ENCODE data around the gene CD68.
"Not testable (repeated sequence)": the region's sequence is repeated elsewhere in the genome, so short reads cannot be mapped to it uniquely, and the experiment has no call there.

CD68 gene

DNA sequence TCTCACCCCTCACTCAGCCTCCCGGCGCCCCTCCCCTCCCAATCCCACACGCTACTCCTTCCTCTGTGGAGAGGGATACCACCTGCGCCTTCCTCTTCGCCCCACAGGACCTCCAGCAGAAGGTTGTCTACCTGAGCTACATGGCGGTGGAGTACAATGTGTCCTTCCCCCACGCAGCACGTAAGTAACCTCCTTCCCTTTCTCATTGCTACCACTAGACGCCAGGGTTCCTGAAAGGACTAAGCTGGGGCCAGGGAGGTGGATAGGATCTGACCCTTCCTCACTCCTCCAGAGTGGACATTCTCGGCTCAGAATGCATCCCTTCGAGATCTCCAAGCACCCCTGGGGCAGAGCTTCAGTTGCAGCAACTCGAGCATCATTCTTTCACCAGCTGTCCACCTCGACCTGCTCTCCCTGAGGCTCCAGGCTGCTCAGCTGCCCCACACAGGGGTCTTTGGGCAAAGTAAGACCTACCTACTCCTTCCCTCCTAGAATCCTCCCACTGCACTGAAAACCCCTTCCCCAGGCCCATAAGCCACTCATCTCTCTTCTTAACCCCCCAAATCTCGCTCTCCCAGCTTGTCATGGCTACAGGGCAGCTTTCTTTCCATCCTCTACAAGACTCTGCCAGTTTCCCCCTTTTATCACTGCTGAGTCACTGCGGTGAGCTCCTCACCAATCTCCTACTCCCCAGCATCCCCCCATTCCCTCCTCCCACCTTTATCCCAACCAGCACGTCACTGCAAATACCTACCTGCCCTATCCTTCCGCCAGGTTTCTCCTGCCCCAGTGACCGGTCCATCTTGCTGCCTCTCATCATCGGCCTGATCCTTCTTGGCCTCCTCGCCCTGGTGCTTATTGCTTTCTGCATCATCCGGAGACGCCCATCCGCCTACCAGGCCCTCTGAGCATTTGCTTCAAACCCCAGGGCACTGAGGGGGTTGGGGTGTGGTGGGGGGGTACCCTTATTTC, 1.5 kb downstream of the CD68 start:
- no peak for DNase-seq

DNA sequence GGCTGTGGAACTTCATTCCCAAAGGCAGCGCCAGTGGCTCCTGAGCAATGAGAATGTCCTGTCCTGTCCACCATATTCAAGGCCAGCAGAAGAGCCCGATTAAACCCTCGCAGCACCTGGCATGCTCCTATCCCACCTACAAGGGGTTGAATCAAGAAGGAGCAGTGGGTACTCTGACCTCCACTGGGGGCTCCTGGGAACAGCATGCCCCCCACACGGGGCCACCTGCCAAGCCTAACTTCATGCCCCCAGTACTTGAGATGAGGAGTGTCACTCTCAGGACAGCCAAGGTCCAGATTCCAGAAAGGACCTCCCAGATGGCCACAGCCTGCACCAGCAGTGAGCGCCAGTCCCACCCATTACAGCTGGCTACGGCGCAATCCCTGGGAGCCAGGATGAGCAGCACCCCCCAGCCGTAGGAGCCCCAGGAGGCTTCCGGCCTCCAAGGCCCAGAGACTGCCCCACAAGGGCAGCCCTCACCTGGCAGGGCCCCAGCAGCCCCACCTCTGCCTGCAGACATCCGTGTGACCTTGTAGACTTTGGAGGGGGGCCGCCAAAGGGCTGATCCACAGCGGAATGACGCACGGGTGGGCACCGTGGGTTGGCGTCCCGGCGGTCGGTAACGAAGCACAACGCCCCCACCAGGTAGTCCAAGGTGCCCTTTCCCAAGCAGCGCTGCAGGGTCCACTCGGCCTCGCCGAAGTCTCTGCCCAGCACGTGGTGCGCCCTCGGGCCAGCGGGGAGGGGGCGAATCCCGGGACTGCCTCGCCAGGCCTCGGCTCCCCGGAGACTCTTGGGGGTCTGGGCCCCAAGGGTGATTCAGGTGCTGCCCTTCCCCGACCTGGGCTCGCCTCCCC, 3.2 kb downstream of the CD68 start:
- no peak for DNase-seq

GRCh38 chr17:7583253-7584109, 4.0 kb downstream of the CD68 start, which contains the start of gene MPDU1:
Gene MPDU1, plus strand, starts transcription at chr17:7583852. Its CDS starts 11 bp downstream, at chr17:7583863.
- DNase-seq = peak; percentile 71

DNA sequence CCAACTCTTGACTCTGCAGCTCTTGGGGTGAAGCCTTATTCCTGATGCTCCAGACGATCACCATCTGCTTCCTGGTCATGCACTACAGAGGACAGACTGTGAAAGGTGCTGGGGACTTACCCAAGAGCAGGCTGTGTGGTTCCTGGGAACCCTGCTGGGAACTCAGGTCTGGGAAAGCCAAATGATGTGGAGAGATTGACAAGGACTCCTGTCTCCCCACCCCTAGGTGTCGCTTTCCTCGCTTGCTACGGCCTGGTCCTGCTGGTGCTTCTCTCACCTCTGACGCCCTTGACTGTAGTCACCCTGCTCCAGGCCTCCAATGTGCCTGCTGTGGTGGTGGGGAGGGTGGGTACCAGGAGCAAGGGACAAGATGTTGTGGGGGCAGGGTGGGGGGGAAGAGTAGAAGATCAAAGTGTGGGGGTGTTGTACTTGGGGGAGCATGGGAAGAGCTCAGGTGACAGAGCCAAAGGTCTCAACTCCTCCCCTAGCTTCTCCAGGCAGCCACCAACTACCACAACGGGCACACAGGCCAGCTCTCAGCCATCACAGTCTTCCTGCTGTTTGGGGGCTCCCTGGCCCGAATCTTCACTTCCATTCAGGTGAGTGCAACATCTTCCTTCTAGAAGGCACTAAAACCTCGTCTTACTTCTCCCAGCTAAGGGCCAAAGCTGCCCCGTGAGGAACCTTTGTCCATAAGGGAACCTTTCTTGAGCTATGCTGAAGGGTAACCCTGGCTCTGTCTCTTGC, 7.4 kb downstream of the CD68 start:
- no peak for DNase-seq

DNA sequence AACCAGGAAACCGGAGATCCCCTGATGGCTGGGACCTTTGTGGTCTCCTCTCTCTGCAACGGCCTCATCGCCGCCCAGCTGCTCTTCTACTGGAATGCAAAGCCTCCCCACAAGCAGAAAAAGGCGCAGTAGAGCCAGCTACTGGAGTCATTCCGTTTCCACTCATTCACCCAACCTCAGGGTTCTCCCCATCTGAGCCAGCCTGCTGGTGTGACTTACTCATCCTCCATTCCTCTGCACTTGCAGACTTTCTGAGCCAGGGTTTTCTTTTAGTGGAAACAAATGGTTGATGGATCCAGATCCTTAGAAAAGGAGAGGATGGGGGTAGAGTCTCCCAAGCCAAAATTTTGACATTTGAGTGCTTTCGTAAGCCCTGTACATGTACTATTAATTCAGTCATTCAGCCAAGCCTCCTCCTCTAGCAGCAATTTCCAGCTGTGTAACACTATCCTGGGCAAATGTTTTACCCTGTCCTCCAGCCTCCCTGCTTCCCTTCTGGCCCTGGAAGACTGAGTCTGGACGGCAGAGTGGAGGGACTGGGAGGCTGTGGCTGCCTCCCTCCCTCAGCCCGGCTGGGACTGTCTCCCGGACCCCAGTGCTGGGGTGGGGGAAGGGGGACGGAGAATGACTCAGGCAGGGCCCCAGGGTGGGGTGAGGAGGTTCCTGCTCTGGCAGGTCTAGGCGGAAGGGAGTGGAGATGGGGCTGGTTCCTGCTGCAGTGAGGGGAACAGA, 8.1 kb downstream of the CD68 start:
- no peak for DNase-seq

GRCh38 chr17:7588553-7589203, 9.2 kb downstream of the CD68 start:
- DNase-seq = no peak

DNA sequence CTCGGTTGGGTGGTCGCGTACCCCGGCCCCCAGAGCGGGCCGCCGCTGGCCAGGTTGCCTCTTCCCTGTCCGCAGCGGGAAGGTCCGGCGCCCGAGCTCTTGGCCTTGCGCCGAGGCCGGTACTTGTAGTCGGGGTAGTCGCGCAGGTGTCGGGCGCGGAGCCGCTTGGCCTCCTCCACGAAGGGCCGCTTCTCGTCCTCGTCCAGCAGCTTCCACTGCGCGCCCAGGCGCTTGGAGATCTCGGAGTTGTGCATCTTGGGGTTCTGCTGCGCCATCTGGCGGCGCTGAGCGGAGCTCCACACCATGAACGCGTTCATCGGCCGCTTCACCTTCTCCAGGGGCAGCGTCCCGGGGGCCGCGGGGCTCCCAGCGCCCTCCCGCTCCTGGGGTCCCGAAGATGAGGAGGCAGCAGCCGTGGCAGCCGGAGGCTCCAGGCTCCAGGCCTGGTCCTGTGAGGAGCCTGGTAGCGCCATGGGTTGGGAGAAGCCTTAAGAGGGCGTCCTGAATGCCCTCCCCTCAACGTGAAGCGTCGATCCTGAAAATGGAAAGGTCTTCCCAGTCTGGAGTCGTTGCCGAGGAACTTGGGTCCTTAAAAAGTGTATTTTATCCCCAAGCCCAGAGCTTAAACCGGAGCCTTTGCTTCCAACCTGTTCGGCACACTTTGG, 9.9 kb downstream of the CD68 start:
- no peak for DNase-seq

- DNase-seq = no peak
Observed at GRCh38 chr17:7589891-7590691, 10.7 kb downstream of the CD68 start, which contains the start of gene SOX15. Gene SOX15, minus strand, starts transcription at chr17:7590094. Its CDS starts 418 bp downstream, at chr17:7589676.

DNA sequence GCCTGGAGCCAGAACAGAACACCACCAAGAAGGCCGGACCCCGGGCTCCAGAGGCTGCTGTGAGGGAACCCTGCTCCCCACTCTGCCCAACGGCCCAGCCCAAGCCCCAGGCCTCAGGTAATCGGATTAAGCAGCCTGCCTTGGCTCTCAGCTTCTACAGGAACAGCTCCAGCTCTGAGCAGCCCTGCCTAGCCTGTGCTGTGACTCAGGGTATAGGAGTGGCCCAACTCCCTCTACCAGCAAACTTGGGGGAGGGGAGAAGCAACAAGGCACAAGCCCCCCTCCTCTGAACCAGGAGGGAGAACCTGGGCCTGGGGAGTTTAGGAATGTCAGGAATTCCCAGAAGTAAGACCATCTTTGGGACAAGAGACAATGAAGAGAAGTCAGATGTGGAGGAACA, 11.3 kb downstream of the CD68 start:
- no peak for DNase-seq

DNA sequence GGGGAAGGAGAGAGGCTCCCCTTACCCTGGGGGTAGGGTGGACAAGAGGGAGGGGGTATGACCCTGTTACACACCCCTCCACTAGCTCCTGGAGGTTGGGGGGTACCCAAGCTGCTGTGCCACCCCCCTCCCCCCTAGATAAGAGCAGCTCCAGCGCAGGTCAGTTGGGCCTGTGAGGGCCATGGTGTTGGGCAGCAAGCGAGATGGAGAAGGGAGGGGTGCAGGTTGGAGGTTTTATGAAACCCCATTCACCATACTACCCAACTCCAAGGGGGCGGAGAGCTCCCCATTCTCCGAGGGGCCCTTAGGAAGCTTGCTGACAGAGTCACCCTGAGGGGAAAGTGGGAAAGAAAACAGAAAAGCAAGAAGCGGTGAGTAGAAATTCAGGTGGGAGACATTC, 12.2 kb downstream of the CD68 start:
- DNase-seq = no peak

GRCh38 chr17:7592422-7593021, 13.1 kb downstream of the CD68 start:
- DNase-seq = no peak

DNA sequence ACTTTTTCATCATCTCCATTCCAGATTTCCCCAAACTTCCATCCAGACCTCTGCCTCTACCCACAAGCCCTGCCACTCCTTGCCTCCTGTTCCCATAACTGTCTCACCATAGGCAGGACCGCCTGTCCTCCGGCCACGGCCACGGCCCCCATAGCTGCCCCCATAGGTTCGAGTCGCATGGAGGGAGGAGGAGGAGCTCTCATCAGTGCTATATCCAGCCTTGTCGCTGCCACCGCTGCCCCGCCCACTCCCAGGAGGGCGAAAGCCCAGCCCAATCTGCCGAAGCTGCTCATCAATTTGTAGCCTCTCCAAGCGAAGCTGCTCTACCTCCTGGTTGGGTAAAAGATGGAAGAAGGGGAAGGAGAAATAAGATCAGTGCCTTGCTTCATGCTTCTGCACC, 13.9 kb downstream of the CD68 start:
- DNase-seq = no peak

GRCh38 chr17:7597561-7597960, 18.1 kb downstream of the CD68 start:
- DNase-seq = not testable (repeated sequence)

- DNase-seq = no peak
Observed at GRCh38 chr17:7606280-7606679, 26.8 kb downstream of the CD68 start.

GRCh38 chr17:7610641-7611040, 31.2 kb downstream of the CD68 start:
- DNase-seq = no peak

- no peak for DNase-seq
Observed at GRCh38 chr17:7611635-7612293, 32.3 kb downstream of the CD68 start.

- no peak for DNase-seq
Observed at GRCh38 chr17:7612294-7612640, 32.8 kb downstream of the CD68 start.

DNA sequence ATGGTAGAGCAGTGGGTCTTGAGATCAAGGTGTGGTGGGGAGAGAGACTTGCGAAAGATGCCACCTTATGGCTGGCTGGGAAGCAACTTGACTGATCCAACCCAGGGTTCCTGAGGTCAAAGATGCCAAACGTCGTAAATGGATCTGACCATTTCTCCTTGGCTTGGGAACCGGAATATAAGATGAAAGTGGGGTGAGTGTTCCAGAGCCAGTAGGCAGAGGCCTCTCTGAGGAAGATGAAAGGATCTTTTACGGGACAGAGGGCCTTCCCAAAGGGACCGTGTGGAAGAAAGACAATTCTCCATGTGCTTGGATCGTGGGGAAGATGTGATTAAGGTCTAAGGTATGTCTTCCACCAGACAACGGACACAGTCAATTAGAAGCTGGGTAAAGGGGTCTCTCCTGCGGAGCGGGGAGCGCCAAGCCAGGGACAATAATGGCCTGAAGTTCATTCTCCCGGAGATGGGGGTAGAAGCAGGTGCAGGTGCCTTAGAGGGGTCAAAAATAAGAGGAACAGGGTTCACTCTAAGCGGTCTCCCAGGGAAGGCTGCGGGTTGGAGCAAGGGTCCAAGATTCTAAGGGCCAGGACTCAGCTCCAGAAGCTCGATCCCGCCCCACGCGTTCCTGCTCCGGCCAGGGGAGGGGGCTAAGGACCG, 34.5 kb downstream of the CD68 start:
- no peak for DNase-seq
